PFSK-1 (cell line): Measurements from ENCODE around the gene DOK1.

Source experiments
- FOXP2 ChIP-seq: optimal IDR thresholded peaks from 2 replicates; pipeline ENCODE3; 2011; ENCODE audit warnings: borderline replicate concordance, control low read depth, inconsistent platforms; ENCODE audit not compliant: insufficient read depth; ENCODE audit errors: extremely low read length, extremely low read depth
- POLR2AphosphoS5 ChIP-seq: IDR thresholded peaks from 2 replicates; pipeline ENCODE4 v1.6.1; 2012; ENCODE audit warnings: low read depth, mild to moderate bottlenecking, control low read depth, low read length, moderate library complexity
- REST ChIP-seq, 2 experiments: IDR thresholded peaks; 2 replicates each; pipeline versions ENCODE4 v1.6.1 to v1.8.0; 2011 to 2012; ENCODE audit warnings: low read depth in 2 of 2, low read length in 2 of 2, control low read depth in 1 of 2, inconsistent platforms in 1 of 2, mild to moderate bottlenecking in 1 of 2, moderate library complexity in 1 of 2; ENCODE audit not compliant: insufficient read depth in 1 of 2
- SIN3A ChIP-seq: IDR thresholded peaks from 2 replicates; pipeline ENCODE4 v1.6.1; 2012; ENCODE audit warnings: mild to moderate bottlenecking, low read length, moderate library complexity, borderline replicate concordance; ENCODE audit not compliant: insufficient read depth
- TAF1 ChIP-seq: IDR thresholded peaks from 2 replicates; pipeline ENCODE4 v1.6.1; 2012; ENCODE audit warnings: low read length, control low read depth, borderline replicate concordance; ENCODE audit not compliant: insufficient read depth

Gene DOK1

GRCh38 chr2:74542978-74543377 is 11.5 kb upstream of the DOK1 start:
- TF ChIP-seq POLR2AphosphoS5 (no peak), REST (IDR thresholded peaks at IDR 0.05; ENCODE audit: insufficient read depth in 1 of 2, low read depth in 2 of 2, low read length in 2 of 2) (no peak), SIN3A (no peak), FOXP2 (no peak), TAF1 (no peak)

- TF ChIP-seq FOXP2 (no peak), SIN3A (no peak), REST (IDR thresholded peaks at IDR 0.05; ENCODE audit: insufficient read depth in 1 of 2, low read depth in 2 of 2, low read length in 2 of 2) (no peak), TAF1 (no peak), POLR2AphosphoS5 (no peak)
Observed at GRCh38 chr2:74544634-74545033, 9.9 kb upstream of the DOK1 start.

- TF ChIP-seq TAF1 (no peak), REST (IDR thresholded peaks at IDR 0.05; ENCODE audit: insufficient read depth in 1 of 2, low read depth in 2 of 2, low read length in 2 of 2) (no peak), SIN3A (no peak), FOXP2 (no peak), POLR2AphosphoS5 (no peak)
Observed at GRCh38 chr2:74546004-74546403, 8.5 kb upstream of the DOK1 start.

GRCh38 chr2:74548285-74548899 is 6.1 kb upstream of the DOK1 start:
- TF ChIP-seq REST (IDR thresholded peaks at IDR 0.05; ENCODE audit: insufficient read depth in 1 of 2, low read depth in 2 of 2, low read length in 2 of 2): no peak
- TF ChIP-seq POLR2AphosphoS5: no peak
- no peak for TF ChIP-seq TAF1
- TF ChIP-seq FOXP2: no peak
- TF ChIP-seq SIN3A: no peak
